Cardiac muscle cell (in vitro differentiated cells and primary cell): Measurements from ENCODE around the gene RAB18. TPM values are rescaled to one million over a fixed set of nuclear protein-coding genes. Genes with fewer than 3 reads are reported as not detected.

Experiments used
- DNase-seq, 2 donors: peaks; one replicate each; pipeline versions ENCODE4 v3.0.0 to v3.0.0-alpha.2; 2010 to 2017; ENCODE audit warnings: low read depth in 1 of 2, low spot score in 1 of 2
- H3K27ac ChIP-seq: fragments of 200-600 bp; sonication (generic); 2 replicates; pipeline ENCODE4 v1.5.1; 2016
- H3K27me3 ChIP-seq: fragments of 200-600 bp; sonication (generic); 2 replicates; pipeline ENCODE4 v1.6.0; 2016; ENCODE audit warnings: control low read depth
- H3K36me3 ChIP-seq: fragments of 200-600 bp; sonication (generic); 2 replicates; pipeline ENCODE4 v1.5.1; 2016; ENCODE audit warnings: control low read depth
- H3K4me1 ChIP-seq: fragments of 200-600 bp; sonication (generic); 2 replicates; pipeline ENCODE4 v1.8.1; 2017; ENCODE audit warnings: low read depth, mild to moderate bottlenecking, mixed run types
- H3K4me3 ChIP-seq: fragments of 200-600 bp; sonication (generic); 2 replicates; pipeline ENCODE4 v1.5.1; 2016; ENCODE audit warnings: mild to moderate bottlenecking
- H3K9me3 ChIP-seq: fragments of 200-600 bp; sonication (generic); 2 replicates; pipeline ENCODE4 v1.5.1; 2017; ENCODE audit warnings: low read depth, mild to moderate bottlenecking, control low read depth
- CTCF ChIP-seq: IDR thresholded peaks from 2 replicates; pipeline ENCODE4 v1.5.1; 2012; ENCODE audit warnings: low read depth, mild to moderate bottlenecking, low read length
- polyA plus RNA-seq: library from polyadenylated mRNA; unstranded; fragments of >200 nt; fragmentation: Nextera tagmentation; extraction: Ambion mirVana; gene quantifications from 2 replicates; pipeline ENCODE4 v1.2.1, GENCODE V29; 2016
- total RNA-seq: library from RNA; depleted of rRNA; stranded (reverse); fragments of >200 nt; gene quantifications from 2 replicates; pipeline ENCODE4 v1.2.3, GENCODE V29; 2016

The RAB18 gene
- total RNA-seq: 19.0 and 36.5 TPM in 2 replicates
- 116 and 123 TPM in 2 replicates for polyA plus RNA-seq

- Histone ChIP-seq H3K36me3 (no peaks in the 10 kb centered on the region), H3K27me3 (no peaks in the 10 kb centered on the region), H3K9me3 (no peaks in the 10 kb centered on the region), H3K27ac (peak within 1 kb of the TSS; percentile 94), H3K4me3 (peak within 1 kb of the TSS; percentile 51), H3K4me1 (peaks cover 11% of the 10 kb centered on the region)
- DNase-seq: peak; percentile 99
- TF ChIP-seq CTCF: peak; percentile 14
These were observed at the start of gene RAB18 for GRCh38 chr10:27504007-27504807. Gene RAB18, plus strand, starts transcription at chr10:27504304. Its CDS starts 66 bp downstream, at chr10:27504370.

GRCh38 chr10:27454837-27455236 is 49.3 kb upstream of the RAB18 start:
- no peak for TF ChIP-seq CTCF
- no peaks in the 10 kb centered on the region for H3K4me1 ChIP-seq
- H3K4me3 ChIP-seq: no peak overlapping the region

GRCh38 chr10:27457261-27457945 is 46.7 kb upstream of the RAB18 start:
- no peak for TF ChIP-seq CTCF

More at GRCh38 chr10:27454837-27455236, 49.3 kb upstream of the RAB18 start:
- Histone ChIP-seq H3K27me3 (no peaks in the 10 kb centered on the region), H3K9me3 (no peaks in the 10 kb centered on the region), H3K36me3 (no peaks in the 10 kb centered on the region), H3K27ac (no peak overlapping the region)
- no peak for DNase-seq

GRCh38 chr10:27457966-27458365 is 46.1 kb upstream of the RAB18 start:
- TF ChIP-seq CTCF: no peak
- Histone ChIP-seq H3K27me3 (no peaks in the 10 kb centered on the region), H3K4me3 (no peak overlapping the region), H3K9me3 (no peaks in the 10 kb centered on the region), H3K27ac (no peak overlapping the region), H3K36me3 (no peaks in the 10 kb centered on the region), H3K4me1 (peaks cover 7% of the 10 kb centered on the region)
- no peak for DNase-seq

More at GRCh38 chr10:27457261-27457945, 46.7 kb upstream of the RAB18 start:
- DNase-seq: no peak
- Histone ChIP-seq H3K4me1 (peaks cover 7% of the 10 kb centered on the region), H3K27me3 (no peaks in the 10 kb centered on the region), H3K9me3 (no peaks in the 10 kb centered on the region), H3K27ac (no peak overlapping the region), H3K4me3 (no peak overlapping the region), H3K36me3 (no peaks in the 10 kb centered on the region)

GRCh38 chr10:27461312-27461711 is 42.8 kb upstream of the RAB18 start:
- H3K27ac ChIP-seq: no peak overlapping the region
- DNase-seq: no peak
- no peaks in the 10 kb centered on the region for H3K27me3 ChIP-seq
- TF ChIP-seq CTCF: no peak
- no peaks in the 10 kb centered on the region for H3K9me3 ChIP-seq
- H3K4me1 ChIP-seq: peaks cover 7% of the 10 kb centered on the region
- H3K36me3 ChIP-seq: no peaks in the 10 kb centered on the region
- no peak overlapping the region for H3K4me3 ChIP-seq
